ENCODE data around the gene AURKB.
A peak's percentile ranks its signal among the peaks of the same experiment; 100 is the strongest.

AURKB gene

DNA sequence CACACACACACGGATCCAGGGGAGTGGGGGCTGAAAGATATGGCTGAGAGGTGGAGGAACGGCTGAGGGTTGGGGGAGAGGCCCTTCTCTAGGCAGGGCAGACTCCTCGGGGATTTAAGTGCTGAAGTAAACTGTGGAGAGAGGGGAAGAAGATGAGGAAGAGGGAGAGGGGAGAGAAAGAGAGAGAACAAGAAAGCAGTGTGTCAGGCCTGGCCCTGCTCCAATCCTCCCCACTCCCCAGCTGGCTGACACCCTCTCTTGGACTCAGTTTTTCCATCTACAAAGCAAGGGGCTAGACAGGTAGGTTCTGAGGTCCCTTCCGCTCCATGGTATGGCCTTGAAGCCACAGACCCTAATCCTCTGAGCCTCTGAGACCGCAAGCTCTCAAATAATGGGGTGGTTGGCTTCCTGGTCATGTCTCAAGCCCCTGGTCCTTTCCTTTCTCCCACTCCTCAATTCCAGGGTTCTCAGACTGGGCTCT is 49.6 kb downstream of the AURKB start:
- no peak for DNase-seq

DNA sequence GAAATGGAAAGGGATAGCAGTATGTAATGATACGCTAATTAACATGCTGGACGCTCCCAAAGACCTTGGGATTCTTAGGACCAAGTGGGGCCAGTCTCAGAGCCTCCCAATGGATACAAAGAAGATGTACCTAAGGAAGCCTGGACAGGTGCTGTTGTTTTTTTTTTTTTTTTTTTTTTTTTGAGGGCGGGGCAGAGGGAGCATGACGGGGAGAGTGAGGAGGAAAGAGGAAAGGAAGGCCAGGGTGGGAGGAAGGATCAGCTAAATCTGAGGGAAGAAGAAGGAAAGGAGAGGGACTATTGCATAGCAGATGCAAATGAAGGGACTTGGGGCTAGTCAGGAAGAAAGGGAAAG is 50.2 kb downstream of the AURKB start:
- no peak for DNase-seq

GRCh38 chr17:8159459-8160223 is 50.7 kb downstream of the AURKB start:
- no peak for DNase-seq

DNA sequence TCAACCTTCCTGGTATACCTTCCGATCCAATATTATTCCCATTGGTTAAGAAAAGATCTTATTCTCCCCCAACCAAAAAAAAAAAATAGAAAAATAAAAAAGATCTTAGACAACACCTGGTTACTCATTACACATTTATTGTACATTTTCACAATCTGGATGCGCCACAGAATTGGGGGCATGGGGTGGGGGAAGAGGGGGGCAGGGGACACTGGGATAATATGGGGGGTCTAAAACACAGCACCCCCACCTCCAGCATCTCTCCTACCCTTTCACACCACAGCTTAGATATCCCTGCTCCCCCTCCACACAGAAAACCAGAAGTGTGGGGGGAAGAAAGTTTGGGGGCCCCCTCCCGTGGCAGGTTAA is 51.4 kb downstream of the AURKB start:
- no peak for DNase-seq

DNA sequence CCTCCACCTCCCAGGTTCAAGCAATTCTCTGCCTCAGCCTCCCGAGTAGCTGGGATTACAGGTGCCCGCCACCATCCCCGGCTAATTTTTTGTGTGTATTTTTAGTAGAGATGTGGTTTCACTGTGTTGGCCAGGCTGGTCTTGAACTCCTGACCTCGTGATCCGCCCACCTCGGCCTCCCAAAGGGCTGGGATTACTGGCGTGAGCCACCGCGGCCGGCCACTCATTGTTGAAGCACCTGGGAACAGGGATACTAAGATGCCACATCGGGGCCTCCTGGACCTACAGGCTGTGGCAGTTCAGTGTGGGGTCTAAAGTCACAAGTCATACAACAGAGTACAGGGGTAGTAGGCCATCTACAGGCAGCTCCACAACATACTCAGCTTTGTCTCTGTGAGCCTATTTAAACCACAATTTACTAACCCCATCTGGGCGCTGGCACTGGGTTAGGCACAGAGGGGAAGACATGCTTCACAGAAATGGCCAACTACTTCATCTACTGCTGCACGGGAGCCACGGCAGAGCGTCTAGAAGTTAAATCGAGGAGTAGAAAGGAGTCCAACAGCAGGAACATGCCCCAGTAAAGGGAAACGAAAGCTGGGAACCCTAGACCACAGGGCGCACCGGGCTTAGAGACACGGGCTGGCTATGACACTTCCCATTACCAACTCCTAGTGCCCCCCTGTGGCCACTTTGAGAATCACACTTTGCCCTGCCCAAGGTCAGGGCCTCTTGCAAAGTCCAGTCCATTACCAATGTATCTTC is 51.9 kb downstream of the AURKB start:
- peak; percentile 55 for DNase-seq

GRCh38 chr17:8156246-8156992 is 54.0 kb downstream of the AURKB start:
- peak; percentile 97 for DNase-seq

DNA sequence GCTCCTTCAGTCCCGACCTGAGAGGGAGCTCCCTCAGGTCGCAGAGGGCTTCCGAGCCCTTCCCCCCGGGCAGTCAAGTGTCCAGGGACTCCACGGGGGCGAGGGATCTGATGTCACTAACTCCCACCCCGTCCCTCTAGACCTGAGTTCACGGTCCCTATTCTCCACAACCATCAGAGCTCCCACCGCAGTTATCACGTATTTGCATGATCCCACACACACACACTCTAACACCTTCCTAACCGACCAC is 54.5 kb downstream of the AURKB start:
- DNase-seq: no peak

- no peak for DNase-seq
Measured at GRCh38 chr17:8155231-8155995, 55.0 kb downstream of the AURKB start.
